Stimulated activated CD4-positive, alpha-beta T cell treated with anti-CD3 and anti-CD28 coated beads, Interleukin-12 subunit alpha, Interleukin-12 subunit beta, amount 100 ng/mL, for 24 hours (primary cell): Measurements from ENCODE around the gene MOSMO.
"Not testable (repeated sequence)": the region's sequence is repeated elsewhere in the genome, so short reads cannot be mapped to it uniquely, and the experiment has no call there.

Experiments used
- DNase-seq, 2 experiments: peaks; one replicate each; pipeline ENCODE4 v3.0.0-alpha.2; 2020; ENCODE audit warnings: low read depth in 2 of 2

Gene MOSMO

GRCh38 chr16:22092143-22092933 is 84.4 kb downstream of the MOSMO start, which contains the start of gene VWA3A:
TSS of gene VWA3A (plus strand) at chr16:22092541. CDS start at chr16:22092638, 97 bp downstream.
- DNase-seq: no peak

DNA sequence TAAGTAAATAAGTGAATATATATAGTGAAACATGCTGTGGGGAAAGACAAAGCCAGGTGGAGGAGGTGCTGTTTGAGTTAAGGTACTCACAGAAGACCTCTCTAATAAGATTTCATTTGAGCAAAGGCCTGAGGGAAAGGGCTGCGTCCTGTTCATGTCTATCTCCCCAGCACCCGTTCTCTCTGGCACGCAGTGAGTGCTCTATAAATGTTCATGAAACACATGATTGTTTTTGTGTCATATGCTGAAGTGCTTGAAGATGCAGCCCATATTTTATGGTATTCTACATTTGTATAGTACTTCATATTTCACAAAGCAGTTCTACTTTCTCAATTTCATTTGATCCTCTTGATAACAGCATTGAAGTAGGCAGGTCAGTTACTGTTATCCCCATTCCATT is 85.4 kb downstream of the MOSMO start:
- DNase-seq: no peak

DNA sequence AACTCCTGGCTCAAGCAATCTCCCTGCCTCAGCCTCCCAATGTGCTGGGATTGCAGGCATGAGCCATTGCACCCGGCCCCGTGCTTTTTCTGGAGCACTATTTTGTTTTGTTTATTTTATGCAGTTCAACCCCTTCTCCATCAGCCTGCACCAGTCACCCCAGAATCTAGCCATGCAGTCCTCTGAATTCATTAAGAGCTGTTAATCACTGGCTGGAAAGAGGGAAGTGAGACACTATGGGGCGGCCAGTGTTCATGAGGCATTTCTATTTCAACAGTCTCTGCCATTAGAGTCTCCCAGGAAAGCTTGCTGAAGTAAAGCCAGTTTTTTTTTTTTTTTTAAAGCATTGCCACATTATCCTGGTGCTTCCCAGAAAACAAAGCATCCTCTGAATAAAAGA is 86.1 kb downstream of the MOSMO start:
- no peak for DNase-seq

GRCh38 chr16:22098405-22099255 is 90.7 kb downstream of the MOSMO start:
- DNase-seq: no peak

- DNase-seq: no peak
These were observed 91.5 kb downstream of the MOSMO start for GRCh38 chr16:22099256-22099975.

- no peak for DNase-seq
These were observed 95.5 kb downstream of the MOSMO start for GRCh38 chr16:22103441-22103840.

DNA sequence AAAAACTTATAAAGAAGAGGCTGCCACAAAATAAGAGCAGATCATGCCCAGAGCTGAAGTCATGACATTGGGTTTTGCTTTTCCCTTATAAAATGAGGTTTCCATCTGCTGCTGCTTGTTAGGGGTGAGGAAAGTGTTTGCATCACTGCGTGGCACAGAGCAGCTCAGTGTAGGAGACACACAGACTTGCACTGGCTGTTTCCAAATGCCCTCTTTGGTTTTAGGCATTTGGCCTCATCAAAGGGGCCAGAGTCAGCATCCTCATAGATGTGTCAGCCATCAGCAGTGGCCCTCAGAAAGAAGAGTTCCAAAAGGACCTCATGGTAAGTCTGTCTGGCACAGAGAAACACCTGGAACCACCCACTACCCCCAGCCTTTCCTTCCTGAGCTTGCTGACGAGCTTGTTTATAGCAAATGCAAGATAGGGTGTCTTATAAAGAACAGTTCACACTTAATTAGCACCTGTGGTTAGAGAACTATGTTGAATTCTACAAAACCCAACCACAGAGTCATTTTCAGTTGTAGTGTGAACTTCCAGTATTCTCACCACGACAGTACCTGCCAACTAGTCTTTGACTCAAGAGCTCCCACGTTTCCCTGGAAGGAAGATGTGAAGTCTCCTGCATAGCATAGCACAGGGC is 101.5 kb downstream of the MOSMO start:
- DNase-seq: no peak

GRCh38 chr16:22111629-22112028 is 103.7 kb downstream of the MOSMO start:
- DNase-seq: not testable (repeated sequence)

GRCh38 chr16:22116095-22116700 is 108.3 kb downstream of the MOSMO start:
- DNase-seq: no peak

DNA sequence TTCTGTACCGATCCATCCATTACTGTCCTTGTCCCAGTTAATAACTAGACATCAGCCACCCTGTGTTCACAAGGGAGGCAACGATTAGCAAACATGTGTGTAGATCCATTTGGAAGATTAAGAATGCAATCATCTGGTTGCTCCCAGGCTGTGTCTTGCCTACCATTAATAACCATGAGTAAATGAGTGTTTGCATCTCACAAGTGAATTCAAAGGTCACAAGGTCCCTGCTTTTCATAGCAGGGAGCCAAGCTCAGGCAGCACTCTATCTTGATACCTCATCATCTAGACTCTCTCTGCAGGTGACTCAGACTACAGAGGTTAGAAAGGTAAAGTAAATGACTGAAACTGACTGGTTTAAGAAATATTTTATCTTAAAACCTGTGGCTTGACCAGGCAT is 109.7 kb downstream of the MOSMO start:
- DNase-seq: no peak

DNA sequence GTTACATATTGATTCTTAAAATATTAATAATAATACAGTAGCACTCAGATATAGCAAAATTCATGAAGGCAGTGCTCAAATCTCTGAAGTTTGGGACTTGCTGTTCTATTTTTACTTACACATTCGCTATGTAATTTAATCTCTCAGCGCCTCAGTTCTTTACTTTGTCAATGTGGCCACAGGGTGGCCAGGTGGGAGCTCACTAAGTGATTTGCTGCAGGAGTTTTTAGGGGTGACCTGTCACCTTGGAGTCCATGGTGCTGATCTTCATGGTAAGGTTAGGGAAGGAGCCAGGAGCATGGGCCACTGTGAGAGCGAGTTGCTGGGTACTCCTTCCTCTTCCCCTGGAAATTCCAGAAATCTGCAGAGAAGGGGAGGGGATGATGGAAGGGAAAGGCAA is 112.5 kb downstream of the MOSMO start:
- DNase-seq: no peak

GRCh38 chr16:22122239-22122638 is 114.3 kb downstream of the MOSMO start:
- DNase-seq: no peak

GRCh38 chr16:22123146-22123545 is 115.2 kb downstream of the MOSMO start:
- no peak for DNase-seq

DNA sequence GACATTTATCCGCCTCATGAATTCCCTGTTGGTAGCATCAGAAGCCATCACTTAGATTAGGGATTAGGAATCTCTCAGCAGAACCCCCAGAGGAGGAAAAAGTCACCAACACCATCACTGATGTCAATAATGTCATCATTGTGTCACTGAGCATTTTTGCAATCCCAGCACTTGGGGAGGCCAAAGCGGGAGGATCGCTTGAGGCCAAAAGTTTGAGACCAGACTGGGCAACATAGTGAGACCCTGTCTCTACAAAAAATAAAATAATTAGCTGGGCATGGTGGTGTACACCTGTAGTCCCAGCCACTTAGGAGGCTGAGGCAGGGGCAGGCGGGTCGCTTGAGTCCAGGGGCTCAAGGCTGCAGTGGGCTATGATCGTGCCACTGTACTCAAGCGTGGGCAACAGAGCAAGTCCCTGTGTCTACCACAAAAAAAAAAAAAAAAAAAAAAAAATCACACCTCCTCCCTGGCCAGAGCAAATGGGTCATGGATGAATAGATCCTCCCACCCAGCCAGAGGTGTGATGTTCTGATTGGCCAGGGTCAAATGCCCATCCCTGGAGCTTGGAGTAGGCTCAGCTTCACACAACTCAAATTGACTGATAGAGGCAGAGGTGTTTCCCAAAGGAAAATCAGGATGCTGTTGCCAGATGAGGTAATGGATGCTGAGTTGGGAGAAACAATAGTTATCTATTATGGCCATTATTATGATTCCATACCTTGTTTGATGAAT is 116.0 kb downstream of the MOSMO start:
- DNase-seq: no peak

- no peak for DNase-seq
These were observed 116.8 kb downstream of the MOSMO start for GRCh38 chr16:22124583-22125284.

- DNase-seq: no peak
These were observed 118.2 kb downstream of the MOSMO start for GRCh38 chr16:22126037-22126558.

GRCh38 chr16:22128537-22128936 is 120.6 kb downstream of the MOSMO start:
- DNase-seq: not testable (repeated sequence)

DNA sequence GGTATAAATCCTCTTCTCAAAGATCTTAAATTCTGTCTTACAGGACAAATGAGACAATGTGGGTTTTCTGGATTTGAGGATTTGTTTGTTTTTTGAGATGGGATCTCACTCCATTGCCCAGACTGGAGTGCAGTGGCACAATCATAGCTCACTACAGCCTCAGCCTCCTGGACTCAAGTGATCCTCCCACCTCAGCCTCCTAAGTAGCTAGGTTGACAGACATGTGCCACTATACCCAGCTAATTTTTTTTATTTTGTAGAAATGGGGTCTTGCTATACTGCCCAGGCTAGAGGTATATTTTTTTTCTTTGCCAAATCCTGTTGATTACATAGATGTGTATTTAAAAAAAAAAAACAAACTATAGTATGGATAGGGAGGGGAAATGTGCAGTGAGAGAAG is 122.6 kb downstream of the MOSMO start:
- DNase-seq: no peak

DNA sequence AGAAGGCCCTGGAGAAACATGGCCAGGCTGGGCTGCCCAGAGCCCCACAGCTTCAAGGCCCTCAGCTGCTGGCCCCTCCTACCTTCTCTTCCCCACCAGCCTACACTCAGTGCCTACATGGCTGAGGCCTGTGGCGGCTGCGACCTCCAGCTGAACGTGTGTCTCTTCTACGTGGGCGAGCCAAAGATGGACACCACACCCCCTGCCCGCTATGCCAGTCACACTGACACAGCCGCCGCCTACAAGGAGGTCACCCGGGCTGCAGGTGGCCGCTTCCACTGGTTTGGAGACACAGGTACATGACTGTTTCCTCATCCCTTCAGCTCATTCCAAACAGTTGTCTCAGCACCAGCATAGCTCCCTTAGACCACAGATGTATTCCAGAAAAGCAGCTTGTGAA is 124.9 kb downstream of the MOSMO start:
- DNase-seq: no peak
